ENCODE data around the gene PAX5. TPM values are rescaled to one million over a fixed set of nuclear protein-coding genes. Genes with fewer than 3 reads are reported as not detected.

The PAX5 gene
- total RNA-seq, 1 experiment from 2014 or later: not detected

GRCh38 chr9:36934478-36935065 is 99.5 kb downstream of the PAX5 start:
- CTCF ChIA-PET: no interaction called here
- no peaks in the 10 kb centered on the region for H4K20me1 ChIP-seq (ENCODE audit: insufficient read depth)
- H2AFZ ChIP-seq: no peak overlapping the region
- H3K4me1 ChIP-seq (replicated peaks; ENCODE audit: insufficient read depth): peaks cover 10% of the 10 kb centered on the region; the same call in 1 of the 2 replicates
- H3K4me3 ChIP-seq: no peak overlapping the region
- no peaks in the 10 kb centered on the region for H3K79me2 ChIP-seq (ENCODE audit: low read depth)
- no peaks in the 10 kb centered on the region for H3K9me2 ChIP-seq (ENCODE audit: insufficient read depth)
- no peaks in the 10 kb centered on the region for H3K27me3 ChIP-seq (ENCODE audit: insufficient read depth, low read depth)
- H3K9me3 ChIP-seq (ENCODE audit: insufficient read depth, low read depth): no peaks in the 10 kb centered on the region
- POLR2A ChIA-PET (ENCODE audit: unreplicated experiment): no interaction called here
- no peaks in the 10 kb centered on the region for H3K36me3 ChIP-seq (ENCODE audit: low read depth)
- TF ChIP-seq EZH2 (IDR thresholded peaks at IDR 0.05; ENCODE audit: low read depth): no peak
- no peak for TF ChIP-seq CTCF (conservative IDR thresholded peaks at IDR 0.05)
- no peak for DNase-seq
- no peak overlapping the region for H3K4me2 ChIP-seq
- H3F3A ChIP-seq (ENCODE audit: insufficient read depth, low read depth): no peaks in the 10 kb centered on the region
- intact Hi-C loops (cut with micrococcal nuclease; ENCODE audit: unreplicated experiment): no loop called here
- BruUV-seq (replicated peaks): no TSS peak
- no peak overlapping the region for H3K27ac ChIP-seq

- no peaks in the 10 kb centered on the region for H4K20me1 ChIP-seq (ENCODE audit: insufficient read depth)
- ChIA-PET CTCF (no interaction called here), POLR2A (ENCODE audit: unreplicated experiment) (no interaction called here)
- H3K4me3 ChIP-seq: no peak overlapping the region
- H3K79me2 ChIP-seq (ENCODE audit: low read depth): no peaks in the 10 kb centered on the region
- no peaks in the 10 kb centered on the region for H3K9me3 ChIP-seq (ENCODE audit: insufficient read depth, low read depth)
- no peak overlapping the region for H3K27ac ChIP-seq
- H3K9me2 ChIP-seq (ENCODE audit: insufficient read depth): no peaks in the 10 kb centered on the region
- H3K4me2 ChIP-seq: no peak overlapping the region
- DNase-seq: no peak
- peaks cover 14% of the 10 kb centered on the region; the same call in 1 of the 2 replicates for H3K4me1 ChIP-seq (replicated peaks; ENCODE audit: insufficient read depth)
- H2AFZ ChIP-seq: no peak overlapping the region
- H3K36me3 ChIP-seq (ENCODE audit: low read depth): no peaks in the 10 kb centered on the region
- no peak for TF ChIP-seq EZH2 (IDR thresholded peaks at IDR 0.05; ENCODE audit: low read depth)
- TF ChIP-seq CTCF (conservative IDR thresholded peaks at IDR 0.05): no peak
- H3F3A ChIP-seq (ENCODE audit: insufficient read depth, low read depth): no peaks in the 10 kb centered on the region
- intact Hi-C loops (cut with micrococcal nuclease; ENCODE audit: unreplicated experiment): no loop called here
- BruUV-seq (replicated peaks): no TSS peak
- H3K27me3 ChIP-seq (ENCODE audit: insufficient read depth, low read depth): no peaks in the 10 kb centered on the region
Observed at GRCh38 chr9:36933676-36934215, 100.3 kb downstream of the PAX5 start.

- Histone ChIP-seq H3F3A (ENCODE audit: insufficient read depth, low read depth) (no peaks in the 10 kb centered on the region), H3K4me1 (replicated peaks; ENCODE audit: insufficient read depth) (peaks cover 14% of the 10 kb centered on the region; the same call in 1 of the 2 replicates), H3K27me3 (ENCODE audit: insufficient read depth, low read depth) (no peaks in the 10 kb centered on the region), H3K9me3 (ENCODE audit: insufficient read depth, low read depth) (no peaks in the 10 kb centered on the region), H4K20me1 (ENCODE audit: insufficient read depth) (no peaks in the 10 kb centered on the region), H3K4me3 (no peak overlapping the region), H3K79me2 (ENCODE audit: low read depth) (no peaks in the 10 kb centered on the region), H3K4me2 (no peak overlapping the region), H3K36me3 (ENCODE audit: low read depth) (no peaks in the 10 kb centered on the region), H2AFZ (no peak overlapping the region), H3K27ac (no peak overlapping the region), H3K9me2 (ENCODE audit: insufficient read depth) (no peaks in the 10 kb centered on the region)
- intact Hi-C loops (cut with micrococcal nuclease; ENCODE audit: unreplicated experiment): no loop called here
- no peak for DNase-seq
- no TSS peak for BruUV-seq (replicated peaks)
- ChIA-PET CTCF (no interaction called here), POLR2A (ENCODE audit: unreplicated experiment) (no interaction called here)
- TF ChIP-seq CTCF (conservative IDR thresholded peaks at IDR 0.05): no peak
- no peak for TF ChIP-seq EZH2 (IDR thresholded peaks at IDR 0.05; ENCODE audit: low read depth)
Observed at GRCh38 chr9:36932198-36932597, 101.9 kb downstream of the PAX5 start.
